ENCODE data around the gene CNTN4. TPM values are rescaled to one million over a fixed set of nuclear protein-coding genes. Genes with fewer than 3 reads are reported as not detected.

CNTN4 gene
- total RNA-seq, 1 donor: under 0.01 TPM

DNA sequence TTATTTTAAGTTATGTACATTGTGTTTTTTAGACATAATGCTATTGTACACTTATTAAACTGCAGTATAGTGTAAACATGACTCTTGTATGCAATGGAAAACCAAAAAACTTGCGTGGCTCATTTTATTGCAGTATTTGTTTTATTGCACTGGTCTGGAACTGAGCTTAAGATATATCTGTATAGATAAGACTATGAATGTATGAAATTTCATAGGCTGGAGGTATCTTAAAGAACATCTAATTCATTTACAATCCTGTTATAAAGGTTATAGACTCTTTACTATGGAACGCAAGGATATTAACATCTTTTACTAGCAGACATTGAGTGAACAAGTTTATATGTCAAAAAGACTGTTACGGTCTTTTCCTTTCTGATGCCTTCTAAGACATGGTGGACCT is 552.1 kb downstream of the CNTN4 start:
- no peak overlapping the region for H3K4me3 ChIP-seq (ENCODE audit: insufficient read depth, low read length)
- H3K27me3 ChIP-seq (ENCODE audit: insufficient read depth, low read length): no peaks in the 10 kb centered on the region
- no peaks in the 10 kb centered on the region for H3K4me1 ChIP-seq (ENCODE audit: insufficient read depth, low read length)
- no peaks in the 10 kb centered on the region for H4K20me1 ChIP-seq (ENCODE audit: insufficient read depth, low read length)
- no peak overlapping the region for H3K4me2 ChIP-seq (ENCODE audit: insufficient read depth, low read length)
- DNase-seq (ENCODE audit: insufficient read length, low spot score, missing footprints): no peak
- H3K9me3 ChIP-seq (ENCODE audit: low read depth, low read length): peaks cover 2% of the 10 kb centered on the region
- H3K36me3 ChIP-seq (ENCODE audit: insufficient read depth, low read length): no peaks in the 10 kb centered on the region
- no peaks in the 10 kb centered on the region for H3K79me2 ChIP-seq (ENCODE audit: insufficient read depth, low read length)
- no peak overlapping the region for H2AFZ ChIP-seq (ENCODE audit: low read length)
- TF ChIP-seq, protein P1, sequence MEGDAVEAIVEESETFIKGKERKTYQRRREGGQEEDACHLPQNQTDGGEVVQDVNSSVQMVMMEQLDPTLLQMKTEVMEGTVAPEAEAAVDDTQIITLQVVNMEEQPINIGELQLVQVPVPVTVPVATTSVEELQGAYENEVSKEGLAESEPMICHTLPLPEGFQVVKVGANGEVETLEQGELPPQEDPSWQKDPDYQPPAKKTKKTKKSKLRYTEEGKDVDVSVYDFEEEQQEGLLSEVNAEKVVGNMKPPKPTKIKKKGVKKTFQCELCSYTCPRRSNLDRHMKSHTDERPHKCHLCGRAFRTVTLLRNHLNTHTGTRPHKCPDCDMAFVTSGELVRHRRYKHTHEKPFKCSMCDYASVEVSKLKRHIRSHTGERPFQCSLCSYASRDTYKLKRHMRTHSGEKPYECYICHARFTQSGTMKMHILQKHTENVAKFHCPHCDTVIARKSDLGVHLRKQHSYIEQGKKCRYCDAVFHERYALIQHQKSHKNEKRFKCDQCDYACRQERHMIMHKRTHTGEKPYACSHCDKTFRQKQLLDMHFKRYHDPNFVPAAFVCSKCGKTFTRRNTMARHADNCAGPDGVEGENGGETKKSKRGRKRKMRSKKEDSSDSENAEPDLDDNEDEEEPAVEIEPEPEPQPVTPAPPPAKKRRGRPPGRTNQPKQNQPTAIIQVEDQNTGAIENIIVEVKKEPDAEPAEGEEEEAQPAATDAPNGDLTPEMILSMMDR (IDR thresholded peaks at IDR 0.05; ENCODE audit: extremely low read depth, low read depth, low read length): no peak
- H3K27ac ChIP-seq (ENCODE audit: low read depth, low read length): no peak overlapping the region

- H3K27ac ChIP-seq (ENCODE audit: low read depth, low read length): no peak overlapping the region
These were observed 553.7 kb downstream of the CNTN4 start for GRCh38 chr3:2652386-2652785.

GRCh38 chr3:2653706-2654105 is 555.0 kb downstream of the CNTN4 start:
- no peaks in the 10 kb centered on the region for H3K79me2 ChIP-seq (ENCODE audit: insufficient read depth, low read length)
- DNase-seq (ENCODE audit: insufficient read length, low spot score, missing footprints): no peak
- H3K4me3 ChIP-seq (ENCODE audit: insufficient read depth, low read length): no peak overlapping the region
- H3K4me1 ChIP-seq (ENCODE audit: insufficient read depth, low read length): no peaks in the 10 kb centered on the region
- no peak overlapping the region for H2AFZ ChIP-seq (ENCODE audit: low read length)
- no peaks in the 10 kb centered on the region for H3K36me3 ChIP-seq (ENCODE audit: insufficient read depth, low read length)
- TF ChIP-seq, protein P1 (IDR thresholded peaks at IDR 0.05; ENCODE audit: extremely low read depth, low read depth, low read length): no peak
- no peak overlapping the region for H3K27ac ChIP-seq (ENCODE audit: low read depth, low read length)
- H3K27me3 ChIP-seq (ENCODE audit: insufficient read depth, low read length): no peaks in the 10 kb centered on the region
- H4K20me1 ChIP-seq (ENCODE audit: insufficient read depth, low read length): no peaks in the 10 kb centered on the region
- no peak overlapping the region for H3K4me2 ChIP-seq (ENCODE audit: insufficient read depth, low read length)
- no peaks in the 10 kb centered on the region for H3K9me3 ChIP-seq (ENCODE audit: low read depth, low read length)

More at GRCh38 chr3:2652386-2652785, 553.7 kb downstream of the CNTN4 start:
- no peak for DNase-seq (ENCODE audit: insufficient read length, low spot score, missing footprints)
- Histone ChIP-seq H2AFZ (ENCODE audit: low read length) (no peak overlapping the region), H3K9me3 (ENCODE audit: low read depth, low read length) (peaks cover 2% of the 10 kb centered on the region), H3K4me2 (ENCODE audit: insufficient read depth, low read length) (no peak overlapping the region), H4K20me1 (ENCODE audit: insufficient read depth, low read length) (no peaks in the 10 kb centered on the region), H3K4me3 (ENCODE audit: insufficient read depth, low read length) (no peak overlapping the region), H3K79me2 (ENCODE audit: insufficient read depth, low read length) (no peaks in the 10 kb centered on the region), H3K27me3 (ENCODE audit: insufficient read depth, low read length) (no peaks in the 10 kb centered on the region), H3K36me3 (ENCODE audit: insufficient read depth, low read length) (no peaks in the 10 kb centered on the region), H3K4me1 (ENCODE audit: insufficient read depth, low read length) (no peaks in the 10 kb centered on the region)
- TF ChIP-seq, protein P1 (IDR thresholded peaks at IDR 0.05; ENCODE audit: extremely low read depth, low read depth, low read length): no peak

DNA sequence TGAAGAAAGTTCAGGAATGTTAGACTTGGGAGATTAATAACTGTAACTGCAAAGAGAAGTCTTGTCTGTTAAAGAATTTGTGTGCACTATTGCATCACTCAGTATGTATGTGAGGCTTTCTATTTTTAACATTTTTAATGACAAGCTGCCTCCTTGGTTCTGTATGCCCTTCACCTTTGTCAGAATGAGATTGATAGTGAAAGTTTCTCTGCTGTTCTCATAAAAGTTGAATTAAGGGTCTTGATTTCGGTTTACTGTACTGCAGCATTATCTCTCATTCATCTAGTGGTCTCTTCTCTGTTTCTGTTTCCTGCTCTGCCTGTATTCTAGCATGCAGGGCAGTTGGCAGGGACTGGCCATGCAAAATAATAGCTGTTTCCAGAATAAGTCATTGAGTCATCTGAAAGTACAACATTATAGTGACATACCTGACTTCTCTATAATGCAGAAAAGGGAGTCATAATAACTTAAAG is 556.6 kb downstream of the CNTN4 start:
- no peak overlapping the region for H3K27ac ChIP-seq (ENCODE audit: low read depth, low read length)
- no peak overlapping the region for H3K4me3 ChIP-seq (ENCODE audit: insufficient read depth, low read length)
- H3K79me2 ChIP-seq (ENCODE audit: insufficient read depth, low read length): no peaks in the 10 kb centered on the region
- TF ChIP-seq, protein P1 (IDR thresholded peaks at IDR 0.05; ENCODE audit: extremely low read depth, low read depth, low read length): no peak
- H4K20me1 ChIP-seq (ENCODE audit: insufficient read depth, low read length): no peaks in the 10 kb centered on the region
- no peaks in the 10 kb centered on the region for H3K27me3 ChIP-seq (ENCODE audit: insufficient read depth, low read length)
- H3K9me3 ChIP-seq (ENCODE audit: low read depth, low read length): no peaks in the 10 kb centered on the region
- no peak overlapping the region for H3K4me2 ChIP-seq (ENCODE audit: insufficient read depth, low read length)
- H2AFZ ChIP-seq (ENCODE audit: low read length): no peak overlapping the region
- no peaks in the 10 kb centered on the region for H3K36me3 ChIP-seq (ENCODE audit: insufficient read depth, low read length)
- no peaks in the 10 kb centered on the region for H3K4me1 ChIP-seq (ENCODE audit: insufficient read depth, low read length)
- peak; percentile 5 for DNase-seq (ENCODE audit: insufficient read length, low spot score, missing footprints)

Data from osteoblast (primary cell).